ENCODE results near the gene IRX5.

IRX5 gene

DNA sequence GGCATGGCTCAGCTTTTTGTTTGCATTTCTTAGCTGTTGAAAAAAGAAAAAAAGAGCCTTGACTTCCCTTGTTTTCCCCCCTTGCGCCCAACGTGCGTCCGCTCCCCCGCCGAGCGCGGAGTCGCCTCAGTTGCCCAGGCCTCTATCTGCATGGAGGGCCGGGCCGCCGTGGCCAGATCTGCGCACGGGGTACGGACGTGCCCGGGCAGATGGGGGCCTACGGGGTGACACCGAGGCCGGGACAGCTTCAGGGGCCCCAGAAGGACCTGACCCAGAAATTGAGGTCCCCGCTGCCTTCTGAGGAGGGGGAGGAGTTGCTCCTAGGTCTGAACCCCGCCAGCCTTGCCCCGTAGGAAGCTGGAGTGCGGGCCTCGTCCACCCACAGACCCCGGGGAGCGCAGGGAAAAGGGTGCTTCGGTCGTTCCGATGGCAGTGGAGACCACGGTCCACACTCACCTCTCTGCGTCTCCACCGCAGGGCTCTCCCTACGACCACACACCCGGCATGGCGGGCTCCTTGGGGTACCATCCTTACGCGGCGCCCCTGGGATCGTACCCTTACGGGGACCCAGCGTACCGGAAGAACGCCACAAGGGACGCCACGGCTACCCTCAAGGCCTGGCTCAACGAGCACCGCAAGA lies 1.5 kb downstream of the IRX5 start:
- H3K9ac ChIP-seq (ENCODE audit: low read length) = no peak overlapping the region
- H3K9me3 ChIP-seq (ENCODE audit: control insufficient read depth, low read length) = no peaks in the 10 kb centered on the region
- no peak overlapping the region for H3K4me3 ChIP-seq (ENCODE audit: low read length)
- peaks cover 75% of the 10 kb centered on the region for H3K27me3 ChIP-seq (ENCODE audit: control insufficient read depth, insufficient read depth, low read length)
- H3K36me3 ChIP-seq (ENCODE audit: control insufficient read depth, insufficient read depth, low read length) = no peaks in the 10 kb centered on the region
- H3K4me1 ChIP-seq (ENCODE audit: control insufficient read depth, insufficient read depth, low read length) = peaks cover 39% of the 10 kb centered on the region

DNA sequence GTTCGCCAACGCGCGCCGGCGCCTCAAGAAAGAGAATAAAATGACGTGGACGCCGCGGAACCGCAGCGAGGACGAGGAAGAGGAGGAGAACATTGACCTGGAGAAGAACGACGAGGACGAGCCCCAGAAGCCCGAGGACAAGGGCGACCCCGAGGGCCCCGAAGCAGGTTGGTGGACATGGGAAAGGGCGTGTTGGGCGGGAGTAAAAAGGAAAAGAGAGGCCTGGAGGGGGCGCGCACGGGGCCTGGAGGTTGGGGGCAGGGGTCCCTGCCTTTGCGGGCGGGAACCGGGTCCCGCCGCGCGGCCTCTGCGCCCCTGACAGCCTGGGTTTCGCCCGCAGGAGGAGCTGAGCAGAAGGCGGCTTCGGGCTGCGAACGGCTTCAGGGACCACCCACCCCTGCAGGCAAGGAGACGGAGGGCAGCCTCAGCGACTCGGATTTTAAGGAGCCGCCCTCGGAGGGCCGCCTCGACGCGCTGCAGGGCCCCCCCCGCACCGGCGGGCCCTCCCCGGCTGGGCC lies 2.1 kb downstream of the IRX5 start:
- H3K4me1 ChIP-seq (ENCODE audit: control insufficient read depth, insufficient read depth, low read length) = peaks cover 43% of the 10 kb centered on the region
- H3K9me3 ChIP-seq (ENCODE audit: control insufficient read depth, low read length) = no peaks in the 10 kb centered on the region
- no peak overlapping the region for H3K9ac ChIP-seq (ENCODE audit: low read length)
- H3K4me3 ChIP-seq (ENCODE audit: low read length) = no peak overlapping the region
- H3K36me3 ChIP-seq (ENCODE audit: control insufficient read depth, insufficient read depth, low read length) = no peaks in the 10 kb centered on the region
- H3K27me3 ChIP-seq (ENCODE audit: control insufficient read depth, insufficient read depth, low read length) = peaks cover 75% of the 10 kb centered on the region

DNA sequence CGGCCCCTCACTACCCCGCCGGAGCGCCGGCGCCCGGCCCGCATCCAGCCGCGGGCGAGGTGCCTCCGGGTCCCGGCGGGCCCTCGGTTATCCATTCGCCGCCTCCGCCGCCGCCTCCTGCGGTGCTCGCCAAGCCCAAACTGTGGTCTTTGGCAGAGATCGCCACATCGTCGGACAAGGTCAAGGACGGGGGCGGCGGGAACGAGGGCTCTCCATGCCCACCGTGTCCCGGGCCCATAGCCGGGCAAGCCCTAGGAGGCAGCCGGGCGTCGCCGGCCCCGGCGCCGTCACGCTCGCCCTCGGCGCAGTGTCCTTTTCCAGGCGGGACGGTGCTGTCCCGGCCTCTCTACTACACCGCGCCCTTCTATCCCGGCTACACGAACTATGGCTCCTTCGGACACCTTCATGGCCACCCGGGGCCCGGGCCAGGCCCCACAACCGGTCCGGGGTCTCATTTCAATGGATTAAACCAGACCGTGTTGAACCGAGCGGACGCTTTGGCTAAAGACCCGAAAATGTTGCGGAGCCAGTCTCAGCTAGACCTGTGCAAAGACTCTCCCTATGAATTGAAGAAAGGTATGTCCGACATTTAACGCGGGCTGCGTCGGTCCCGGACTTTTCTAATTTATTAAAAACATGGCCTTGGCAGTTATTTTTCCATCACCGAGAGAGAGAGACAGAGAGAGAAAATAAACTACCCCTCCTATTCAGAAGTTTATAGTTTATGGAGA lies 2.8 kb downstream of the IRX5 start:
- H3K9ac ChIP-seq (ENCODE audit: low read length) = no peak overlapping the region
- no peak overlapping the region for H3K4me3 ChIP-seq (ENCODE audit: low read length)
- peaks cover 49% of the 10 kb centered on the region for H3K4me1 ChIP-seq (ENCODE audit: control insufficient read depth, insufficient read depth, low read length)
- H3K36me3 ChIP-seq (ENCODE audit: control insufficient read depth, insufficient read depth, low read length) = no peaks in the 10 kb centered on the region
- peaks cover 78% of the 10 kb centered on the region for H3K27me3 ChIP-seq (ENCODE audit: control insufficient read depth, insufficient read depth, low read length)
- no peaks in the 10 kb centered on the region for H3K9me3 ChIP-seq (ENCODE audit: control insufficient read depth, low read length)

DNA sequence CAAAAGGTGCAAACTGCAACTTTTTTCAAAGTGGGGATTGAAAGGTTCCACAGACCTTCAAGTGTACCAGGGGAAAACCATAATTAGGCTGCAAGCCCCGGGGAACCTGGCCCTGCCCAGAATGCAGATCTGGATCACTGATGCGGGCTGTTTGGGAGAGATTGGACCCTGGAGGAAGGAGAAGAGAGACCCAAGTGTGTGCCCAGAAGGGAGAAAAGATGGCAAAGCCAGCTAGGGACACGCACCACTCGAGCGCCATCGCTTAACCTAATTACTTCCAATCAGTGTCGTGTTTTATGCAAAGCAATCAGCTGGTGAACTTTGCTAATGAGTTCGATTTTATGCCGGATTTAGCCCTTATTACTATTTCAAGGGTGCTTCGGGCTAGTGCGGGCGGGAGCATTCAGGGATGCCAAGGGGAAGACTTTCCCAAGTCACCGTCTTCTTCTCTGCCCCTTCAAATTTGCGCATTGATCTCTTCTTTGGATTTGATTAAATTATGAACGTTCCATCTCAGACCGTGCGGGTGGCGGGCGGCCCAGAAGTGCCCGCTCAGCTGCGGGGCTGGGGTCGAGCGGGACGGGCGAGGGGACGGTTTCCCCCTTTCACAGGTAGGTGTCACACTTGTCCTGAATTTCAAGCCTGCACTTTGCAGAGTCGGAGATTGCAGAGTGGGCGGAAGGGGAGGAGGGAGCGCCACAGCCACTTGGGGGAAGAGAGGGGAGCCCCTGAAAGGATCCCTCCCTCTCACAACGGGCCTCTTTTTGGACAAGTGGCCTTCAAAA lies 4.0 kb downstream of the IRX5 start:
- H3K27me3 ChIP-seq (ENCODE audit: control insufficient read depth, insufficient read depth, low read length) = peaks cover 89% of the 10 kb centered on the region
- no peaks in the 10 kb centered on the region for H3K36me3 ChIP-seq (ENCODE audit: control insufficient read depth, insufficient read depth, low read length)
- no peaks in the 10 kb centered on the region for H3K9me3 ChIP-seq (ENCODE audit: control insufficient read depth, low read length)
- H3K4me3 ChIP-seq (ENCODE audit: low read length) = no peak overlapping the region
- peaks cover 50% of the 10 kb centered on the region for H3K4me1 ChIP-seq (ENCODE audit: control insufficient read depth, insufficient read depth, low read length)
- H3K9ac ChIP-seq (ENCODE audit: low read length) = no peak overlapping the region

DNA sequence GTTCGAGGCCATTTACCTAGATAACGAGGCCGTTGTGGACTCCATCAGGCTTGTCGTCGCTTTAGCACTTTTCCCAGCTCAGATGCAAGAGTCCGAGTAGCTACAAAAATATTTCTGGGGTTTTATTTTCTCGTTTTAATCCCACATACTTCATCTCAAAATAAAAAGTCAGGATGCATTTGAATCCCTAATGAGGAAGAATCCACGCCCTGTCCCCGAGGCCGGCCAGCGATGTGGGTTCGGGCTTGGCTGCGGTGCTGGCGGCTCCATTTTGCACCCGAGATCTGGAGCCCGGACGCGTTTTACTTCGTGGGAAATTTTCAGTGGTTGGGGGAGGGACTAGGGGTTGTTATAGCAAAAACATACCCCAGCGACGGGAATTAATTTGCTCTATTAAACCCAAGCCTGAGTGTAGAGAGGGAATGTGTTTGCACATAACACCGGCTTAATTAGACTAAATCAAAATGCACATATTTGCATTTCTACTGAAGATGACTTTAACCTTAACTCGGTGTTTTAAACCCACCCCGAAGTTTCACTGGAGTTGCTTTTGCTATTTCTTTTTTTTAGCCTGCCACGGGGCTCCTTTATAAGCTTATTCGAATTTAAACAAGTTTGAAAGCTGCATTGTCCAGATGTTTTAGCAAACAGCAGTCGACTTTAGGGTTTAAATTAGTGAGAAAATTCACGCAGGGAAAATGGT lies 4.8 kb downstream of the IRX5 start:
- no peak overlapping the region for H3K4me3 ChIP-seq (ENCODE audit: low read length)
- no peaks in the 10 kb centered on the region for H3K36me3 ChIP-seq (ENCODE audit: control insufficient read depth, insufficient read depth, low read length)
- no peaks in the 10 kb centered on the region for H3K9me3 ChIP-seq (ENCODE audit: control insufficient read depth, low read length)
- H3K9ac ChIP-seq (ENCODE audit: low read length) = no peak overlapping the region
- peaks cover 91% of the 10 kb centered on the region for H3K27me3 ChIP-seq (ENCODE audit: control insufficient read depth, insufficient read depth, low read length)
- peaks cover 44% of the 10 kb centered on the region for H3K4me1 ChIP-seq (ENCODE audit: control insufficient read depth, insufficient read depth, low read length)

DNA sequence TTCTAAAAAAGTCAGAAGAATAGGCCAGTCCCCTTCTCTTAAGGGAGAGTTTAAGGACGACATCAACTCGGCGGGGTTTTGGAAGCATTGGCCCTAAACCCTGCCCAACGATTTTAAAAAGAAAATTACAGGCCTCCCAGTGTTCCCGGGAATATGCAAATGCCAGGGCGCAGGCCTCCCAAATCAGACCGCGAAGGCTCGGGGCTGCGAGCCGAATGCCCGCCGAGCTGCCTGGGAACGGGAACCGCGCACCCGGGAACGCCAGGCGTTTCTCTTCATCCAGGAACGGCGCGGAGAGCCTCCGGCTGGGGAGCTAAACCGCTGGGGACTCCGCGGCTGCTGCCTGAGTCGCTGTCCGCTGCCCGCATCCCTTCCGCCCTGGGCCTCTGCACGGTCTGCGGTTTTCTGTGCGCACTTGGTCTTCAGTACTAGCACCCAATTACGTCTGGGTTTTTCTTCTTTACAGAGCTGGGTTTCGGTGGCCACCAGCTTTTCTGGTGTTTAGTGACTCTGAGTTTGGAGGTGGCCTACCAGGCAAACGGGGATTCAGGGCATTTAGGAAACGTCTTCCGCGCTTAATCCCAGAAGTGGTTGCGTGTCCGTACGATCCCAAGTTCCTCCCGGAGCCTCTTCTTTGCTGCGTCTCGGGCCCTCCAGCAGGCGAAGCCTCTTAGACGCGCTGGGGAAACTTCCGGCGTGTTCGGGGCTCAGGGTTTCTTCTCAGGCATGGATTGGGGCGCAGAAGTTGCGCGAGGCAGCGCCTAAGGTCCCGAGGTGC lies 5.7 kb downstream of the IRX5 start:
- H3K9me3 ChIP-seq (ENCODE audit: control insufficient read depth, low read length) = no peaks in the 10 kb centered on the region
- no peak overlapping the region for H3K4me3 ChIP-seq (ENCODE audit: low read length)
- peaks cover 43% of the 10 kb centered on the region for H3K4me1 ChIP-seq (ENCODE audit: control insufficient read depth, insufficient read depth, low read length)
- H3K9ac ChIP-seq (ENCODE audit: low read length) = no peak overlapping the region
- peaks cover 97% of the 10 kb centered on the region for H3K27me3 ChIP-seq (ENCODE audit: control insufficient read depth, insufficient read depth, low read length)
- H3K36me3 ChIP-seq (ENCODE audit: control insufficient read depth, insufficient read depth, low read length) = no peaks in the 10 kb centered on the region

DNA sequence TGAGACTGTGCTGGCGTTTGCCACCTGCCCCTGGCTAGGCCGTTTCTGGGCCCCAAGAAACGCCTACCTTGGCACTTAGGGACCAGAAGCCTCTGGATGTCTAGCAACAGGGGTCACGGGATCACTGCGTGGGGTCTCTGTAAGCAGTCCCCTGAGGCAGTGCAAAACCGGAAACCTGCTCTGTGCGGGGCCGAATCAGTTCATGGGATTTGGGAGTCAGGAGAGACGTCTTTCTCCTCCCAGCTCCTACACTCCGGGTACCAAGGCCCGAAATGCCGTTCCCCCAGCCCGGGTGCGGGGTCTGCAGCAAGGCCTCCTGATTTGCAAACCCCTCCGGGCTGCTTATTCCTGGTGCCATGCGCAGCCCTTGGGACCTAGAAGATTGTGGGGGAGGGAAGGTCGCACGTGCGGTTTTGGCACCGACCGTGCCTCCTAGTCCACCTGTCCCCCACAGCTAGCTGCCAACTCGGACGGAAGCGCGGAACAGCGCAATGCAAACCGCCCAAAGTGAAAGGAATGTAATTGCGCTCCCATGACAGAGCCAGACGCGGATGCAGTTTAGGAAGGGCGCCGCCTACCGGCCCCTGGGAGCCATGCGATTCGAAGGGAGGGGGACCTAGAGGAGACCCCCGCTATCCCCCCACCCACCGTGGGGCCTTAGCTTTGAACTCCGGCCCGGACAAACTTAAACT lies 6.5 kb downstream of the IRX5 start:
- Histone ChIP-seq H3K9ac (ENCODE audit: low read length) (no peak overlapping the region), H3K9me3 (ENCODE audit: control insufficient read depth, low read length) (no peaks in the 10 kb centered on the region), H3K36me3 (ENCODE audit: control insufficient read depth, insufficient read depth, low read length) (no peaks in the 10 kb centered on the region), H3K4me1 (ENCODE audit: control insufficient read depth, insufficient read depth, low read length) (peaks cover 36% of the 10 kb centered on the region), H3K27me3 (ENCODE audit: control insufficient read depth, insufficient read depth, low read length) (peaks cover 95% of the 10 kb centered on the region), H3K4me3 (ENCODE audit: low read length) (no peak overlapping the region)

DNA sequence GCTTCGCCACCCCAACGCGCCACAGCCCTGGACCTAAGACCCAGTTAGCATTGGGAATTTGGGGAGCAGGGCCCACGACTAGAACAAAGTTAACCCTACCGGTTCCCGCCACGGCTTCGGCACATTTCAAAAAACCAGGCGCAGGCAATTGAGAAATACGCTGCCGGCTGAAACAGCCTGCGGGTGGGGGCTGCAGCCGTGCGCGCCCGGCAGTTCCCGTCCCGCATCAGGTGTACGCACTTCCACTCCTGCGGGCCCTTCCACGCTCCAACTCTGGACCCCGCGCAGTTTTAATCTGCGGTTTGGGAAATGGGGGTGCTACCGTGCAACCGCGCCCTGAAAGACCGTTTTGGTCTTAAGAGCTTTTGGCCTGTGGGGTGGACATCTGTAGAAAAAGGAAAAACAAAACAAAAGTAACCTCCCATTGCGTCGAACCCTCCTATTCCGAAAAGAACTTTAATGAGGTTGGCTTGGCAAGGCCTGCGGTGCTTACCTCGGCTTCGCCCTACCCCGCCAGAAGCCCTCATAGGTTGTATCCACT lies 7.1 kb downstream of the IRX5 start:
- Histone ChIP-seq H3K9me3 (ENCODE audit: control insufficient read depth, low read length) (no peaks in the 10 kb centered on the region), H3K36me3 (ENCODE audit: control insufficient read depth, insufficient read depth, low read length) (no peaks in the 10 kb centered on the region), H3K9ac (ENCODE audit: low read length) (no peak overlapping the region), H3K27me3 (ENCODE audit: control insufficient read depth, insufficient read depth, low read length) (peaks cover 95% of the 10 kb centered on the region), H3K4me3 (ENCODE audit: low read length) (no peak overlapping the region), H3K4me1 (ENCODE audit: control insufficient read depth, insufficient read depth, low read length) (peaks cover 33% of the 10 kb centered on the region)

DNA sequence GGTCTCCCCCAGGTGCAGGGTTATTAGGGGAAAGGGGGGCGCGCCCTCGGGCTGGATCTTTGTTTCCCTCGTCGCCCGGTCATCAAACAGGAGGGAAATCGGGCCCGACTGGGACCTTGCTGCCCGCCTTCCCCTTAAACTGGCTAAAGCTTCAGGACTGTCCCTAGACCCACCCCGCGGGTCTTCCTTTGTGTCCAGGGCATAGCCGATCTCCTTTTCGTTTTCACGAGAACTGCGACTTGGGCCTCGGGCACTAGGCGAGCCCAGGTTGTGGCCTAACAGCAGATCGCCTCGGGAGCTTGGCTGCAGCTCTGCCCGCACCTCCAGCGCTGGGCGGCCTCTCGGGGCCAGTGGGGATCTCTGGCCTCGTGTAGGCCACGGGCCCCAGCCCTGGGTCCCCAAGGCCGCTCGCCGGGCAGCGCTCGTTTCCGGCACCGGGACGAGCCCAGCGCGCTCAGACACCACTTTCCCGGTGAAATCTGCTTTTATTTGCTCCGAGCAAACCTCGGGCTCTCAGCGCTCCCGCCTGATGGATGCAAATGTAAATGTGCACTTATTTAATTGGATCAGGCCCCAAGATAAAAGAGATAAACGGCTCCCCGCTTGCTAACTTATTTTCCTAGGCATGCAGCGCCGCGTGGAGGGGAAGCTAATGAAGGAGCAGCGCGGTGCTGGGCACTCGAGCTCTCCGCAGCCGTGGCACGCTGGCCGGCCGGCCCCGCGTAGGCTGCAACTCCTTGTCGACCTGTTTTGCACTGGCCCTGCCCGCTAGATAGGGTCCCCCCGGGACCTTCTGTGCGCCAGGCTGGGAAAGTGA lies 7.8 kb downstream of the IRX5 start:
- H3K4me3 ChIP-seq (ENCODE audit: low read length) = no peak overlapping the region

DNA sequence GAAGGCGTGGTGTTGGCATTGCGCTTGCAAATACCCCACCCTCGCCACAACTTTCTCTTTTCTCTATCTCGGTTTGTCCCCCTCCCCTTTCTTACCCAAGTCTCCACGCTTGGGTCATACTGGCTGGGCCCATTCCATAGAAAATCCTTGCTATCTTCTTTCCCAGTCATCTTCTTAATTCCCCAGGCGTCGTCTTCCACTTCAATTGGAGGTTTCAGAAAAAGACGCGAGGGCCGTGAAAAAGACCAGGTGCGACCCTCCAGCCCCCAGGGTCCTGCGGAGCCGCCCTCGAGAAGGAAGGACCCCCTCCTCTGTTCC lies 8.3 kb downstream of the IRX5 start:
- Histone ChIP-seq H3K4me3 (ENCODE audit: low read length) (no peak overlapping the region), H3K4me1 (ENCODE audit: control insufficient read depth, insufficient read depth, low read length) (peaks cover 29% of the 10 kb centered on the region), H3K36me3 (ENCODE audit: control insufficient read depth, insufficient read depth, low read length) (no peaks in the 10 kb centered on the region), H3K9ac (ENCODE audit: low read length) (no peak overlapping the region), H3K9me3 (ENCODE audit: control insufficient read depth, low read length) (no peaks in the 10 kb centered on the region), H3K27me3 (ENCODE audit: control insufficient read depth, insufficient read depth, low read length) (peaks cover 91% of the 10 kb centered on the region)

More for the DNA sequence above, 7.8 kb downstream of the IRX5 start:
- H3K4me1 ChIP-seq (ENCODE audit: control insufficient read depth, insufficient read depth, low read length) = peaks cover 31% of the 10 kb centered on the region
- no peak overlapping the region for H3K9ac ChIP-seq (ENCODE audit: low read length)
- H3K9me3 ChIP-seq (ENCODE audit: control insufficient read depth, low read length) = no peaks in the 10 kb centered on the region
- H3K27me3 ChIP-seq (ENCODE audit: control insufficient read depth, insufficient read depth, low read length) = peaks cover 95% of the 10 kb centered on the region
- H3K36me3 ChIP-seq (ENCODE audit: control insufficient read depth, insufficient read depth, low read length) = no peaks in the 10 kb centered on the region

Measured in mucosa of stomach (tissue), 1 donor.